Measurements from ENCODE around the gene DMRT1.

GRCh38 chr9:977838-978830 is 136.6 kb downstream of the DMRT1 start:
- TF ChIP-seq POLR2AphosphoS5 (IDR thresholded peaks at IDR 0.05; ENCODE audit: low read depth, low read length): no peak
- TF ChIP-seq TAF1 (IDR thresholded peaks at IDR 0.05; ENCODE audit: borderline replicate concordance, insufficient read depth, low read length): no peak

Measured in PFSK-1 (cell line).